ENCODE results near the gene CARD9.
"Not testable (repeated sequence)": the region's sequence is repeated elsewhere in the genome, so short reads cannot be mapped to it uniquely, and the experiment has no call there.

The CARD9 gene

DNA sequence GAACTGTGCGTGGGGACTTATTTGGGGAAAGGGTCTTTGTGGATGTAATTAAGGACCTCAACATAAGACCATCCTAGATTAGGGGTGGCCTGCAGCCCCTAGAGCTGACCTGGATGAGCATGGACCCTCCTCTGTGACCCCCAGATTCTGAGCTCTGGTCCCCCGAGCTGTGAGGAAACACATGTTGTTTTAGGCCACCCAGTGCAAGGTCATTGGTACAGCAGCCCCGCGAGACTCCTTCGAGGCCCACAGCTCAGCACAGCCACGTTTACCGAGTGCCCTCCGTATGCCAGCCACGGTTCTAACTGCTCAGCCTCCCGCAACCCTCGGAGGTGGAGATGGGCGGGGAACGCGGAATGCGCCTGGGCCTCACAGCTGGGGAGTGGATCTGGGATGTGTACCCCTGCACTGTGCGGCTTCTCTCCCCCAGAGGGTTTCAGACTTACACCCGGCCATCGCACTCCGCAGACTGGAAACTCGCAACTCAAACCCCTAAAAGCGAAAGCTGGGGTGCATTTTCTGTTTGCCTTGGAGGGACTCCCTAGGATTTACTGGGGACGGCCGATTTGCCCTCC is 50.6 kb downstream of the CARD9 start:
- no peak for DNase-seq (ENCODE audit: low spot score)

DNA sequence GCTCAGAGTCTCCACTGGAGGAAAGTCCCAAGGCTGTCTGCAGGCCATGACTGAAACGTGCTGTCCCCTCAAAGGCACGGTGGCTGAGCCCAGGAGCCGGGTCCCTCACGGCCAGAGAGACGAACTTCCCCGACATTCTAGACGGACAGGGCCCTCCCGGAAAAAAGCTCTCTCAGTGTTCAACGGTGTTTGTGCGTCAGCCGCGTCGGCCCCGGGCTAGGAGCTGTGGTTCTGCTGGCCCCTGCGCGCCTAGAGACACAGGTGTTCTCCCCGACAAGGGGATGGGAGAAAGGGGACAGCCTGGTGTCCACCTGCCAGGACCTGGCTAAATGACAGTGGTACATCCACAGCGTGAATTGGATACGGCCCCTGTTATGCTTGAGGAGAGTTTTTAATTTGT is 51.9 kb downstream of the CARD9 start:
- no peak for DNase-seq (ENCODE audit: low spot score)

DNA sequence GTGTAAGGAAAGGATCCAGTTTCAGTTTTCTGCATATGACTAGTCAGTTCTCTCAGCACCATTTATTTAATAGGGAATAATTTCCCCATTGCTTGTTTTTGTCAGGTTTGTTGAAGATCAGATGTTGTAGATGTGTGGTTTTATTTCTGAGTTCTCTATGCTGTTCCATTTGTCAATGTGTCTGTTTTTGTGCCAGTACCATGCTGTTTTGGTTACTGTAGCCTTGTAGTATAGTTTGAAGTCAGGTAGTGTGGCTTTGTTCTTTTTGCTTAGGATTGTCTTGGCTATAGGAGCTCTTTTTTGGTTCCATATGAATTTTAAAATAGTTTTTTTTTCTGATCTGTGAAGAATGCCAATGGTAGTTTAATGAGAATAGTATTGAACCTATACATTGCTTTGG is 52.5 kb downstream of the CARD9 start:
- not testable (repeated sequence) for DNase-seq (ENCODE audit: low spot score)

DNA sequence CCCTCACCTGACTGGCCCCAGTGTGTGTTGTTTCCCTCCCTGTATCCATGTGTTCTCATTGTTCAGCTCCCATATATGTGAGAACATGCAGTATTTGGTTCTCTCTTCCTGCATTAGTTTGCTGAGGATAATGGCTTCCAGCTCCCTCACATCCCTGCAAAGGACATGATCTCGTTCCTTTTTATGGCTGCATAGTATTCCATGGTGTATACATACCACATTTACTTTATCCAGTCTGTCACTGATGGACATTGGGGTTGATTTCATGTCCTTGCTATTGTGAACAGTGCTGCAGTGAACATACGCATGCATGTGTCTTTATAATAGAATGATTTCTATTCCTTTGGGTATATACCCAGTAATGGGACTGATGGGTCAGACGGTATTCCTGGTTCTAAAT is 53.5 kb downstream of the CARD9 start:
- DNase-seq (ENCODE audit: low spot score): not testable (repeated sequence)

DNA sequence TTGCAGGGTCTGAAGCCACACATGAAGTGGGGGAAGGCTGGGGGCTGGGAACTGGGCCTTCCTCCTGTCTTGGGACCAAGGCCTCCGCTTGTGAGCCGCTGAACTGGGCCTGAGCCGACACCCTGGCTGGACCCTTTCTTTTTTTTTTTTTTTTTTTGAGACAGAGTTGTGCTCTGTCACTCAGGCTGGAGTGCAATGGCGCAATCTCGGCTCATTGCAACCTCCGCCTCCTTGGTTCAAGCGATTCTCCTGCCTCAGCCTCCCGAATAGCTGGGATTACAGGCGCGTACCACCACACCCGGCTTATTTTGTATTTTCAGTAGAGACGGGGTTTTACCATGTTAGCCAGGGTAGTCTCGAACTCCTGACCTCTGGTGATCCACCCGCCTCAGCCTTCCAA is 54.2 kb downstream of the CARD9 start:
- DNase-seq (ENCODE audit: low spot score): not testable (repeated sequence)

DNA sequence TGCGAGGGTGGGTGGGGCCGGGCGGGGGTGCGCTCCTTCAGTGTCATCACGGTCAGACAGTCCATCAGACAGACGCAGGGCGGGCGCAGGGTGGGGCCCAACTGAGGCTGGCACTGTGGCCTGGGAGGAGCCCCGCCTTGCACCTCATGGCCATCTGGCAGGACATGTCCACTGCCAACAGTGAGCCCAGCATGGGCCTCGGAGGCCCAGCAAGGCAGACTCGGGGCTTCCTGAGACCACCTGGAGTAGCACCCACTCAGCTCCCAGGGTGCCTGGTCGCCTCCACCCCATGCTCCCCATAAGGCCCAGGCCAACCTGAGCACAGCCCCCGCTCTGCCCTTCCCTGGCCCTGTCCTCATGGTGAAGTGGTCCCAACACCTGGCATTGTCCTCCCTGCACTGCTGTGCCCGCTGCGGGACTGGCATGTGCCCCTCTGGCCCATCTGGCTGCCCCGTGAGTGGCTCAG is 54.7 kb downstream of the CARD9 start:
- no peak for DNase-seq (ENCODE audit: low spot score)

DNA sequence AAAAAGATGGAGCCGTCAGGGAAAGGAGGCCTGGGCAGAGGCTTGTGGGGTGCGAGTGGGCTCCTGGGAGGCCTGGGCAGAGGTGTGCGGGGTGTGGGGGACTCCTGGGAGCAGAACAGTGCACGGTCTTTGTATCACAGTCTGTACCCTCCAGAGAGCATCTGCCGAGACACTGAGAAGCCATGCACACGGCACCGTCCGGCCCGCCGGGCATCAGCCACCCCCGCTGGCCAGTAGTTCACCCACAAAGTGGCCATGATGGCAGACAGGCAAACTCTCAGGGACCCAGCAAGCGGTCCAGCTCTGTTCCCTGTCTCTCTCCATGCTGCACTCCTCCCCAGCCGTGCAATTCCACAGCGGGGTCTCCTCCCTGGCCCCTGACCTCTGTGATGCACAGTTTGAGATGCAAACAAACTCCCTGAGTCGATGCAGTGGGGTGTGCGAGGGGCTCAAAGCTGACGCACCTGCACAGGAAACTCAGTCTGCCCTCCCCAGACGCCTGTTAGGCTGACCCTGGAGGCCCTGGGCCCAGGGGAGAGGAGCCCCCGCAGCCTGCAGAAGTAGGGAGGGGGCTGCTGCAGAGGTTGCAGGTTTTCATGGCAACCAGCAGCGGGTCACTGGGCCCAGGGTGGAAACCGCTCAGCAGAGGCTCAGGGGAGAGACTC is 55.2 kb downstream of the CARD9 start:
- no peak for DNase-seq (ENCODE audit: low spot score)

DNA sequence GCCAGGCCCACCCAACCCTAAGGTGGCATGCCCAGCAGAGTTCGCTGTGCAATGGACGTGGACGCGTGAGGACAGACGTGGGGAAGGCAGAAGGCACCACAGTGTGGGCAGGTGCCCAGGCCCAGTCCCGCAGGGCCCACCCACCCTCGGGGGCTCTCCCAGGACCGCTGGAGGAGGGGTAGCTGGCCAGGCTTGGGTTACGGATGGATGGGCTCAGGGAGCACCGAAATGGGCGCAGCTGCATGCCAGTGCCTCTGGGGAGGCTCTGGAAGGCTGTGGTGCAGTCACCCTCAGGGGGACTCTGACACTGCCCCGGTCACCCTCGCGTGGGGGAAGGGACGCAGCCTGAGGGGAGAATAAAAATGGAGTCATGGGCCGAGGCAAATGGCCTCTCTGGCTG is 55.8 kb downstream of the CARD9 start:
- no peak for DNase-seq (ENCODE audit: low spot score)

DNA sequence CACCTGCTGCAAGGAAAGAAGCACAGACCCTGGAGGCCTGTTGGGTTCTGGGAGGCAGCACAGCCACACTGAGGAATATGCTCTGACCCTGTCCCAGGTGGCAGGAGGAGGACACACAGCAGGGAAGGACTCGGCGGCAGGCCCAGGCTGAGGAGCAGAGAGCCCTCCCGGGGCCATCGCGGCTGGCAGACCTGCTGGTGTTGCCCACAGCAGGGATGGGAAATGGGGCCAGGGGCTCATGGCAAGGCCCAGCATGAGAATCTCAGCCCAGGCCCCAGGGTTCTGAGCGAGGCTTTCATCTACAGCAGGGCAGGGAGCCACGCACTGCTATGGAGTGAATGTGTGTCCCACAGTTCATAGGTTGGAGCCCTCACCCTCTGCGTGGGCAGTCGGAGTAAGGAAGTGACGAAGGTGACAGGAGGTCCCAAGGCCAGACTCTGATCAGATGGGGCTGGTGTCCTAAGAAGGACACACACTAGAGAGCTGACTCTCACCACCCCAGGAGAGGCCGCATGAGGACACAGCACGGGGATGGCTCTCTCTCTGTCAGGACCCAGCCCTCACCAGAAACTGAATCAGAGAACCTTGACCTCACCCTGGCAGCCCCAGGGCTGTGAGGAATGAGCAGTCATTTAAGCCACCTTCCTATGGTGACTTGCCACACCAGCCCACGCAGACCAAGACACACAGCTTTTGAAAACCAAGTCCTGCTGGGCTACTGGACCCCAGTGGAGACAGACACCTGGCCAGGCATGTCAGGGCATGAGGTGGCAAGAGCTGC is 56.4 kb downstream of the CARD9 start:
- no peak for DNase-seq (ENCODE audit: low spot score)

DNA sequence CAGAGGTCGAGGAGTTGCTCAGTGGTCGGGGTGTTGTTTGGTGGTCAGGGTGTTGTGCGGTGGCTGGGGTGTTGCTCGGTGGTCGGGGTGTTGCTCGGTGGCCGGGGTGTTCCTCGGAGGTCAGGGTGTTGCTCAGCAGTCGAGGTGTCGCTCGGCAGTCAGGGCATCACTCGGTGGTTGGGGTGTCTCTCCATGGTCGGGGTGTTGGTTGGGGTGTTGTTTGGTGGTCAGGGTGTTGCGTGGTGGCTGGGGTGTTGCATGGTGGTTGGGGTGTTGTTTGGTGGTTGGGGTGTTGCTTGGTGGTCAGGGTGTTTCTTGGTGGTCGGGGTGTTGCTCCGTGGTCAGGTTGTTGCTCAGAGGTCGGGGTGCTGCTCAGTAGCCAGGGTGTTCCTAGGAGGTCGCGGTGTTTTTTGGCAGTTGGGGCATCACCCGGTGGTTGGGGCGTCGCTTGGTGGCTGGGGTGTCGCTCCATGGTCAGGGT is 57.2 kb downstream of the CARD9 start:
- peak; percentile 42 for DNase-seq (ENCODE audit: low spot score)

DNA sequence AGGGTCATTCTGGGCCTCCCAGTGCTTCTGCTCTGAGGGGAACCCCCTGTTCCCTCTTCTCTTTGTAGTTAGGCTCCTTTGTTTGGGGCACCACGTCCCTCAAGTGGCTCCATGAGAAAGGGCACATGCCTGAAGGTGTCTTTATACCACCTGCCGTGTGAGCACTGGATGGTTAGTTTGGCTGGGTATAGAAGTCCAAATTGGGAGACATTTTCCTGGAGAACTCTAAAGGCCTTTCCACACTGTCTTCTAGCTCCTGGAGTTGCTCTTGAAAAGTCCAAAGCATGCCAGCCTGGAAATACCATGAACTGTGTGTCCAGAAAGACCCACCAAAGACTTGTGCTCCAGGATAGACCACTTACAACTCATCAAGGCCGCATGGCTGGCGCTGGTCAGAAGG is 58.5 kb downstream of the CARD9 start:
- no peak for DNase-seq (ENCODE audit: low spot score)

DNA sequence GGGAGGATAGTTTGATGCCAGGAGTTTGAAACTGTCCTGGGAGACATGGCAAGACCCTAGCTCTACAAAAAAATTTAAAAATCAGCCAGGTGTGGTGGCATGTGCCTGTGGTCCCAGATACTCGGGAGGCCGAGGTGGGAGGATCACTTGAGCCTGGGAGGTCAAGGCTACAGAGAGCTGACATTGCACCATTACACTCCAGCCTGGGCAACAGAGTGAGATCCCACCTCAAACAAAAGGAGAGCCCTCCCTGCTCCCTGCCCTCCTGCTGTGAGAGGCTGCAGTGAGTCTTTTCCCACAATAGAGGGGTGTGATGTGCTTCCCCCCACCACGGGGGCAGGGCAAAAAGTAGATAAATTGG is 59.4 kb downstream of the CARD9 start:
- no peak for DNase-seq (ENCODE audit: low spot score)

Data from CD4-positive, alpha-beta T cell treated with Interleukin-2 at 100 ng/mL for 4 hours (primary cell).